Measurements from ENCODE around the gene OSBPL6.
"Not testable (repeated sequence)": the region's sequence is repeated elsewhere in the genome, so short reads cannot be mapped to it uniquely, and the experiment has no call there.

The OSBPL6 gene

DNA sequence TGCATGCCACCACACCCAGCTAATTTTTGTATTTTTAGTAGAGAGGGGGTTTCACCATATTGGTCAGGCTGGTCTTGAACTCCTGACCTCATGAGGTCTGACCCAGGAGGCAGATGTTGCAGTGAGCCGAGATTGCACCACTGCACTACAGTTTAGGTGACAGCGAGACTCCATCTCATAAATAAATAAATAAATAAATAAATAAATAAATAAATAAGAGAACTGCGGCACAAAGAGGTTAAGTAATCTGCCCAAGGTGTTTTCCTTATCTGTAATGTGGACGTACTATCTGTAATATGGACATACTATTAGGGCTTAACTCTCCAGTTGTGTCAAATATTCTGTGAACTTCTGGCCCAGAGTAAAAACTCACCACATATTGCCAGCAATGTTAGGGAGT, 4.1 kb downstream of the OSBPL6 start:
- DNase-seq (ENCODE audit: low spot score) = not testable (repeated sequence)

DNA sequence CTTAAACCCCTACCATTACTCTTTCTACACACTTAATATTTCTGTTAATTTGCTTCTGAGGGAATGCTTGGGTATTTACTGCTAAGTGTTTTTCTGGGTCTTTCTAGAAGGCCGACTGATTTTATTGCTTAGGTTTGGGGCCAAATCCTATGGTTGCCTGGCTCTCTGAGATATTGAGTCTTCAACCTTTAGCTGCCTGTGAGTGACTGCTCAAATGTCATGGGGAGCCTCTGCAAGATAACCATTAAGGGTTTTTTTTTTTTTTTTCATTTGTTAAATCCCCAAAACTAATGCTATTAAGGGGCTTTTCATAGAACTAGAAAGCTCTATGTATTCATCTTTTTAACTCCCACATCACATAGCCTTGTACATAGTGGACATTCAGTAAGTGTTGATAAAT, 5.0 kb downstream of the OSBPL6 start:
- no peak for DNase-seq (ENCODE audit: low spot score)

DNA sequence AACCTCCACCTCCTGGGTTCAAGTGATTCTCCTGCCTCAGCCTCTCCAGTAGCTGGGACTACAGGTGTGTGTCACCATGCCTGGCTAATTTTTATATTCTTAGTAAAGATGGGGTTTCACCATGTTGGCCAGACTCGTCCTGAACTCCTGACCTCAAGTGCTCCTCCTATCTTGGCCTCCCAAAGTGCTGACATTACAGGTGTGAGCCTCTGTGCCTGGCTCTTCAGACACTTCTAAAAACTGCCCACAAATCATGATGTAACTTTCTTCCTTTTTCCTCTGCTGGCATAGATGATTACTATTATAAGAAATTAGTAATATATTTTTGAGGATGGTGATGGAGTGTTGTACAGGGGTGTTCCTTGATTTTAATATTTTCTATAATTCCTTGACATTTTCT, 6.0 kb downstream of the OSBPL6 start:
- no peak for DNase-seq (ENCODE audit: low spot score)

DNA sequence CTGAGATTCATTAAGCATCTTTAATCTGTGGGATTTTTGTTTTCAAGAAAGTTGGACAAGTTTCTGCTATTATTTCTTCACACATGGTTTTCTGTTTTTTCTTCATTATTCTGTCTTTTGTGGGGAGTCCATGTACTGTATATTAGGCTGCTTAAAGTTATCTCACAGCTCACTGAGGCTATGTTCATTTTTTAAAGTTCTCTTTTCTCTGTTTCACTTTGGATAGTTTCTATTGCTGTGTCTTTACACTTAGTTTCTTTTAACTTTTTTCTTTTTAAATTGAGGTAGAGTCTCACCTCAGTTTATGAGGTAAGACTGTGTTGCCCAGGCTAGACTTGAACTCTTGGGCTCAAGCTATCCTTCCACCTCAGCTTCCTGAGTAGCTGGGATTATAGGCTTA, 8.6 kb downstream of the OSBPL6 start:
- no peak for DNase-seq (ENCODE audit: low spot score)

DNA sequence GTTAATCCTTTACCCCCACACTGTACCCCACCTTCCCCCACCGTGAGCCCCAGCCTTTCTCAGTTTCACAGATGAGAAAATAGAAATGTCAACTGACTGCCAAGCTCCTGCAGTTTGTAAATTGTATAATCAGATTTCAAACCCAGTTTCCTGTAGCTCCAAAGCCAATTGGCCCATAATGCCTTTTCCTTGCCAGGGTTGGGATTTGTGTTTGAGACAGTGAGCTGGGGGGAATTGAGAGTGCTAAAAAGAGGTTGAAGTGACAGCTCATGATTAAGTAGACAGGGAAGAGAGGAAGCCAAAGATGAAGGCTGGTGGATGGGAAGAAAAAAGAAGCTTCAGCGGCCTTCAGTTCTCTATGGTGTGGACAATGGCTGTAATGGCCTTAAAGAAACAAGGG, 10.7 kb downstream of the OSBPL6 start:
- no peak for DNase-seq (ENCODE audit: low spot score)

DNA sequence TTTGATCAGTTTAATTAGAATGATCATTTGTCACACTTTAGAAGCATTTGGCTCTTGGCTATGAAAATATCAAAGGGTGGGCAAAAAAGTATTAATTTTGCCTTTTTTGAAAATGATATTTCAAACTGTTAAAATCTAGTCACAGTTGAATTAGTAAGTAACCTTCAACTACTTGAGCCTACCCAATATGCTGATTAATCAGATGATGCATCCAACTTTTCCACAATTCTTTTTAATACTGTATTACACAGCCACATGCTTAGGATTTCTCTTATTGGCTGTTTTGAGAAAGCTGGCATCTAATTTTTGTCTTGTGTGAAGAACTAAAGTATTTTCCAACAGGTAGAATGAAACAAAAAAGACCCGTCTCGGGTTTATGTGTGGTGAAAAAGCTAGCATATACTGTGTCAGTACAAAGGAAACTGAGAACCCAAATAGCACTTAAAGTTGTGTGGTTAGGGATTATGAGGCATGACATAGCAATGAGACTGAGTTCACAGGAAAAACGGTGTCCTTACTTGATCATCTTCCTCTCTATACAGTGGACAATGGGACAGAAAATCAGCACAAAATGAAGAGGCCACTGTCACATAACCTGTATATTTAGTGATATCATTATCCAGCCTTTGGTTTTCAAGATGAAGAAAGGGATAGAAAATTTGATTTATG, 11.7 kb downstream of the OSBPL6 start:
- DNase-seq (ENCODE audit: low spot score) = peak; percentile 71

DNA sequence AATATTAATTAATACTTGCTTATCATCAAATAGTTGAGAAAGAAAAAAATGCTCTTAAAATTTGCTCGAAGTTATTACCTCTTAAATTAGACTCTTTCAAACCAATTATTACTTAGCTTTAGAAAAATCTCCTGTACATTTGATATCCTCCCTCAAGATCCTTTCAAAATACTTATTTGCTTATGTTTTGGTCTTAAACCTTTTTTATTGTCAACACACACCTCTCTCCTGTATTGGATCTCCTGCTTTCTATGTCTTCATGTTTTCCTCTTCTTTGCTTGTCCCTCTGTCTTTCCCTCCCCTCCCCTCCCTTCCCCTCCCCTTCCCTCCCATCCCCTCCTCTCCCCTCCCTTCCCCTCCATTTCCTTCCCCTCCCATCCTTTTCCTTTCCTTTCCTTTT, 14.0 kb downstream of the OSBPL6 start:
- no peak for DNase-seq (ENCODE audit: low spot score)

DNA sequence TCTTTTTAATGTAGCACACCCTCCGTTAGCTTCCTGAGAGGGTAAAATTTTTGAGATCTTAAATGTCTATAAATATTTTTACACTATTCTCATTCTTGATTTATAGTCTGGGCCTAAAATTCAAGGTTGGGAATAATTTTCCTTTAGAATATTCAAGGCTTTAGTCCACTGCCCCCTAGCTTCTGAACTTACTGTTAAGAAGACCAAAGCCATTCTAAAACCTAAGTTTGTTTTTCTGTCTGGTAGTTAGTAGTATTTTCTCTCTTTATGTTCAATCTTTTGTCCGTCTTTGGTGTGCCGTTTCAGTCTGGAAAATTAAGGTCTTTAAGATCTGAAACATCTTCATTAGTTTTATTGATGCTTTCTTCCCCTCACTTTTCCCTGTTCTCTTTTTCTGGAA, 14.5 kb downstream of the OSBPL6 start:
- DNase-seq (ENCODE audit: low spot score) = no peak

DNA sequence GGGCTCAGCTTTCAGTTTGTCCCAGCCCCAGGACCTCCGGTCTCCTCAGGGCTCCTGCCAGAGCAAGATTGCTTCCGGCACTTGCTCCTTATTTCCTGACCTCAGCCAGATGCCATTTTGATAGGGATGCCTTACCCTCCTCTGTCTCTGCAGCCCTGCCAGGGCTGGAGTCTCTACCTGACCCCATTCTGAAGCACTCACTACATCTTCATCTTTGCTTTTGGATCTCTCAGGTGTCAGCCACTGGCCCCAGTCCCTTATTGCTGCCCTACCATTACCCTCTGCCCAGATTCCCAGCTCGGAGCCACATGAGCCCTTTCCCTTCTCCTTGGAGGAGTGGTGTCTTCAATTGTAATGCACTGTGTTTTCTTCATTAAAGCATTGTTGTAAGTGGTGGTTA, 17.1 kb downstream of the OSBPL6 start:
- DNase-seq (ENCODE audit: low spot score) = no peak

DNA sequence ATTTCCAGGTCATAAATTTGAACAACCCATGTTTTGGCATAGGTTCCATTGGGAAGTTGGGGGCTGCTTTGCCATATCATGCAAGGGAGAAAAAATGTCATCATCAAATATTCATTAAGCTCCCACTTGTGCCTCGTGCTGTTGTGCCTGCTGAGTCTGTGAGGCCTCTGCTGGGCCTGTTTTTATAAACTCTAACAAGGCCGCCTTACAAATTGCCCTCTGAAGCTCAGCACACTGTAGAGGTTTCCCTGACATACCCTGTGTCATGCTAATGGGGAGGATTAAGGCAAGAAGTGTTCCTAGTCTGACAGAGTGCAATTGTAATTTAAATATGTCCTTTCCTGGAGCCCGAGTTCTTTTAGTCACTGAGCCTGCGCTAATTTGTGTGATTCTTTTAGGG, 17.6 kb downstream of the OSBPL6 start:
- no peak for DNase-seq (ENCODE audit: low spot score)

DNA sequence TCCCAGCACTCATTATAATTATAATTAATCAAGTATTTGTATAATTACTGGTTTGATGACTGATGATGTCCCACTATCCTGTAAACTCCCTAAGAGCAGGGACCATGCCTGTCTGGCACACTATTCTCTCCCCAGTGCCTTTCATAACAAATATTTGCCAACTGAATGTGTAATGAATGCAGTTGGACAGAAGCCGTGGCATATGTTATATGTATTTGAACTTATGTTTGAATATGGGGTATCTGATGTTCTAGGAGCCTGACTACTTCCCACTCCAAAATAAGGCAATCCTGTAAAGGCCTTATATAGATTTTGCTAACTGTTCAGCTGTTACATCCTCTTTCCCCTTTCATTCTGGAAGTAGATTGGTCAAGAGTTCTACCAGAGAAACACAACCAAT, 19.7 kb downstream of the OSBPL6 start:
- no peak for DNase-seq (ENCODE audit: low spot score)

DNA sequence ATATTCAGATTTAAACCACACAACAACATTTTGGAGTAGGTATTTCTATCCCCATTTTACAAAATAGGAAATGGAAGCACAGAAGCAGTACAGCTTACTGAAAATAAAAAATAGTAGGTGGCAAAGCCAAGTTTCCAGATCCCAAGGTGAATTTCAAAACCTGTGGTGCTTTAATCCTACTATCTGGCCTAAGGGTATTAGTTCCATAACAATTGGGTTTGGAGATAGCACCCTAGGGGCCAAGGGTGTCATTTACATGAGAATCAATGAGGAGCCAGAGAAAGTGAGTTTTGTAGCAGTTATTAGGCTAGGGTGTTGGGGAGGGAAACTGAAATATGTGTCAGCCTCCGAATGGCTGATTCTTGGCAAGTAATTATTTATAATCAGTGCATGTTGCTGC, 24.9 kb downstream of the OSBPL6 start:
- no peak for DNase-seq (ENCODE audit: low spot score)

DNA sequence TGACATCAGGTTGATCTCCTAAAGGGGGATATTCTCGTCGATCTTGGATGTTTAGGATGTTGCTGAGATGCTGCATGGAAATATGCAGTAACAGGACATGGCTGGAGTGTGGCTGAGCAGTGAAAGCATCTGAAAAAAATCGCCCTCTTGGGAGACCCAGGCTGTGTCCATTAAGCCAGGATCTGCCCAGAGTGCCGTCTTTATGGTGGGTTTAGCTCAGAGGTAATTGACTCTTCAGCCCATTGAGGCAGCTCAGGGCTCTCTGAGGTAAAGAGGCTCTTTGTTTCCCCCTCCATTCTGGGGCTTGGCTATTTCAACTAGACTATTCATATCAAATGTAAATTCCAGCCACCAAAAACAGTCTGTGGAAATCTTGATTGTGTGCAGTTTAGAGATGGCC, 26.5 kb downstream of the OSBPL6 start:
- no peak for DNase-seq (ENCODE audit: low spot score)

DNA sequence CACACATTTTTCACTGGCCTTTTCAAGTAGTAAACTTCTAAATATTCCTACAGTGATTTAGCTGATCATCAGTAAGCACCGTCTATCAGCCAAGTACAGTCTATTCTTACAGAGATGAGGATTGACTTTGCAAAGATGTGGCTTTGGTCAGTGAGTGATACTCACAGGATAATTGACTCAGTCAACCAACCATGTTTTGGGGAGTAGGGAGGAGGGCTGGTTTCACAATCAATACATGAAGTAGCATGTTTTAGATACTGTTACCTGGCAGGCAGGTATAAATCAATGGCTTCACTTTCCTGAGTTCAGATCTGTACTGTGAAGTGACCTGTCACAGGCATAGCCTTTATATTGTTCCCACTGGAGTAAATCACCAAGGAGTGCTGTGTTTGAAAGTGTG, 27.2 kb downstream of the OSBPL6 start:
- DNase-seq (ENCODE audit: low spot score) = no peak

DNA sequence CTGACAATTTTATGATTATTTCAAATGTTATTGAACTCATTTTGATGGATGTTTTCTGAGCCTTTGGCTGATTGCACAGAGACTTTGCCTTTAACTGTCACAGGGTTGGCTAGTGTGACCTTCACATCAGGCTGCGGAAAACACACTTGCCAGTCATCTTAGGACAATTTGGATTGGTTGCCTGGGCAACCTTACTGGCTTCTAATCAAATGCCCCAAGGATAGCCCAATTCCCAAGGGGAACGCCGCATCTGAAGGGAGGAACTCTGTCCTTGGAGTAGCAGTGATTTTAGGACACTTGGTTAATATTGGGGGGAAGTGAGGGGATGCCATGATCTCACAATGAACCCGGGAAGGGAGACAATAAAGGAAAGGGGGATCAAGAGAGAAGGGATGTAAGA, 29.5 kb downstream of the OSBPL6 start:
- DNase-seq (ENCODE audit: low spot score) = no peak

DNA sequence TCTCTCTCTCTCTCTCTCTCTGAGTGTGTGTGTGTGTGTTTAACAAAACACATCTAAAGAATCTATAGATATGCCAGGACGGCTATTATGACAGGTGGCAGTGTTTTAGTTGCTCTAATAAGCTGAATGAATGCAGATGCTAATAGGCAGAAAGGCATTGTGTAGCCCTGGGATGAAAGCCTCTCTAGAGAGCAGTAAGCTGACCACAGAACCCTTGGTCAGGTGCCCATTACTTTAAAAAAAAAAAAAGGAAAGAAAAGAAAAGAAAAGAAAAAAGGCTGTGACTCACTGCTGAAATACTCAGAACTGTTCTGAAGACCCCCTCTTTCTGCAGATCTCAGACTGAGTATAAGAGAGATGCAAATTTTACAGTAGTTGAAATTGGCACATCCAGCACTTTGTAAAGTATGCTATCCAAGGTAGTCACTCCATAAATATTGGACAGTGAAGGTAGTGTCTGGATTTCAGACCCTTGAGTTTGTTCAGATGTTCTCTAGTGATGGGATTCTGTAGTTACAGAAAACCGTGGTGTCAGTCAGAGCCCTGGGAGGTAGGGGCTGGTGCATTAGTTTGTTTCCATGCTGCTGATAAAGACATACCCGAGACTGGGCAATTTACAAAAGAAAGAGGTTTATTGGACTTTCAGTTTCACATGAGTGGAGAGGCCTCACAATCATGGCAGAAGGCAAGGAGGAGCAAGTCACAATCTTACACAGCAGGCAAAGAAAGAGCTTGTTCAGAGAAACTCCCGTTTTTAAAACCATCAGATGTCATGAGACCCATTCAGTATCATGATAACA, 30.9 kb downstream of the OSBPL6 start:
- peak; percentile 31 for DNase-seq (ENCODE audit: low spot score)

DNA sequence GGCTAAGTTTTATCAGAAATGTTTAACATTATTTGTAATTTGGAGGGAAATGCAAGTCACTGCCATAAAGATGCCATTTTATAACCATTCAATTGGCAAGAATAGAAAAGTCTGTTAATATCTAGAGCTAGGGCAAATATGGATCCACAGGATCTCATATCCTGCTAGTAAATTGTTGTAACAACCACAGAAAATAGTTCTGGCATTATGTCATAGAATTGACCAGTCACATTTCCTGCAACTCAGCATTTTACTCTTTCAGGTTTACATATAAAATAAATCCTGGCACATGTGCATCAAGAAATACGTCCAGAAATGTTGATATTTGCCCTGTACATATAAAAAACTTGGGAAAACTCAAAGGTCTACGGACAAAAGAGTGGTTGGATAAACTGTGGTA, 32.9 kb downstream of the OSBPL6 start:
- peak; percentile 30 for DNase-seq (ENCODE audit: low spot score)

DNA sequence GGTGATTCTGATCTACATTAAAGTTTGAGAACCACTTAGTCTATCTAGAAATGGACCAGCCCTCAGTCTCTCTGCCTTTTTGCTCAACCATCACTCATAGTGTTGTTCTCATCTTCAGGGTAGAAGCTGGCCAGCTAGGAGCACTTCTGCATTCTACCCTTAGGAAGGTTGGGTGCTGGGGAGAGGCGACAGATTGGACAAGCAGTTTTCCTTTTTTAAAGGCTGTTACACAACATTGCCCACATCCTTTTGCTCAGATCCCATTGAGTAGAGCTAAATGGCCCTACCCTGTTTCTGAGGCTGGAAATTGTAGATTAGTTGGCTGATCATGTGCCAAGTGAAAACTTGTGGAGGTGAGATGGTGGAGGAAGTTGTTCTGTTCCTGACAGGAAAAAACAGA, 35.6 kb downstream of the OSBPL6 start:
- no peak for DNase-seq (ENCODE audit: low spot score)

DNA sequence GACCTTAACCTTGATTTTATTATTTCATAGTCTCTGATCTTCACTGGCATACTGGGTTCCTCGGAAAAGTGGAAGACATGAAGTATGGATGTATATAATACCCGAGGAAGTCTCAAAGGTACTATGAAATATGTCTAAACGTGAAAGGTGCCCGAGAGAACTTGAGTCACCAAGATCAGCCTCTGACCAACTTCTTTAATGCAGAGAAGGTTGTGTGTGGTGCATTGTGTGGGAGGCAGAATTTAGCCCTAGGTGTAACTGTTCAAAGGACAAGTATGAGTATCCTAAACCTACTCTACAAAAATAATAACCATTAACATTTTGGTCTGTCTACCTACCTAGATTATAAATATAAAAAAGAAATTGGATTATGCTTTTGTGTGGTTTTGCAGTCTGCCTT, 36.1 kb downstream of the OSBPL6 start:
- no peak for DNase-seq (ENCODE audit: low spot score)

DNA sequence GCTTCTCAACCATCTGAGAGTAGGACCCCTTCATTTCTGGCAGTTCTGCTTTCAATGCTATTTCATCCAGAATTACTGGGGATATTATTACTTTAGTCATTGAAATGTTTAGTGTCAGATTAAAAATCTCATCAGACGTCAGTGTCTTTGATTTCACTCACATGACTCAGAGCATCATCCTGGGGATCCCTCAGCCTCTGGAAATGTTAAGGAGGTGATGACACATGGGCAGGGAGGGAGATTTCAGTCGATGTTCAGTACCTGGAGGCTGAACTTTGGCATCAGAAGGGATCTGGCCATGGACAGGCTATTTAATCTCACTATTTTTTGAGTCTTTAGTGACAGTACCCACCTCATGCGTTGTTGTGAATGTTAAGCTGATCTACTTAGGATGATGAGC, 39.1 kb downstream of the OSBPL6 start:
- no peak for DNase-seq (ENCODE audit: low spot score)

DNA sequence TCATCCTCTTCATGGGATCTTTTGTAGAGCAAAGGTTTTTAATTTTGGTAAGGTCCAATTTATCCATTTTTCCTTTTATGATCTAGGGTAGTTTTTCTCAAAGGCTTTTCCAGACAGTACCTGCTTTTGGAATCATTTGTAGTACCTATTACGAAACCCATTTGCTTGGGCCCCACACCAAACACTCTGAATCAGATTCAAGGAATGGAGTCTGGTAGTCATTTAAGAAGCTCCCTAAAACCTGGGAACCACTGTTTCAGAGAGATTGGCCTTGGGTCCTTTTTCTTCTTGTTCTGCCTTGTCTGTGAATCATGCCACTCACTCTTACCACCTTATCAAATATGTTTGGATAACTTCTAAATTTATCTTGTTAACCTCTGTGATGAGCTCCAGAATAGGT, 40.3 kb downstream of the OSBPL6 start:
- peak; percentile 31 for DNase-seq (ENCODE audit: low spot score)

DNA sequence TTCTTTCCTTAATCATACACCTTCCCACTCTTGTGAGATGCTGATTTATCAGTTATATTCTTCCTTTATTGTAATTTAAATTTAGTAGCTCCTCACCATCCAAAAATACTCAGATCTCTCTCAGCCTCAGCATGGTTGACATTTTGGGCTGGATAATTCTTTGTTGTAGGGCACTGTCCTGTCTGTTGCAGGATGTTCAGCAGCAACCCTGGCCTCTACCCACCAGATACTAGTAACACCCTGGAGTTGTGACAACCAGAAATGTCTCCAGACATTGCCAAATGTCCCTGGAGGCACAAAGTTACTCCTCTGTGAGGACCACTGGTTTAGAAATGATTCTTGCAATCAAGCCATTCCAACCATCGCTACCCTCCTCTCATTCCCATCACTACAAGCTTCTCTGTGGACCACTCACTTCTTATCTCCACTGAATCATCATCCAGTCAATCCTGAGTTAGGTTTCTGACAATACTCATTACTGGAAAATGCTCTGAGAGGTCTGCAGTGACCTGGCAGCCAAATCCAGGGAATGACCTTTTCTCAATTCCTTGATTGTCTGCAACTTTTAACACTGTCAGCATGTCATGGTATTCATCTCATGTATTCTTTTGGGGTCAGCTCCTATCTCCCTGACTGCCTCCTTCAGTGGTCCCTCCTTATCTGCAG, 43.3 kb downstream of the OSBPL6 start:
- DNase-seq (ENCODE audit: low spot score) = no peak

DNA sequence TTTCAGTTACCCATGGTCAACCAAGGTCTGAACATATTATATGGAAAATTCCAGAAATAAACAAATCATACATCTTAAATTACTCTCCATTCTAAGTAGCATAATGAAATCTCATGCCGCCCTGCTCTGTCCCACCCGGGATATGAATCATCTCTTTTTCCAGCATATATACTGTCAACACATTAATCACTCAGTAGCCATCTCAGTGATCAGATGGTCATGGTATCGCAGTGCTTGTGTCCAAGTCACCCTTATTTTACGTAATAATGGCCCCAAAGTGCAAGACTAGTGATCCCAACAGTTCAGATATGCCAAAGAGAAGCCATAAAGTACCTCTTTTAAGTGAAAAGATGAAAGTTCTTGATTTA, 43.8 kb downstream of the OSBPL6 start:
- no peak for DNase-seq (ENCODE audit: low spot score)

DNA sequence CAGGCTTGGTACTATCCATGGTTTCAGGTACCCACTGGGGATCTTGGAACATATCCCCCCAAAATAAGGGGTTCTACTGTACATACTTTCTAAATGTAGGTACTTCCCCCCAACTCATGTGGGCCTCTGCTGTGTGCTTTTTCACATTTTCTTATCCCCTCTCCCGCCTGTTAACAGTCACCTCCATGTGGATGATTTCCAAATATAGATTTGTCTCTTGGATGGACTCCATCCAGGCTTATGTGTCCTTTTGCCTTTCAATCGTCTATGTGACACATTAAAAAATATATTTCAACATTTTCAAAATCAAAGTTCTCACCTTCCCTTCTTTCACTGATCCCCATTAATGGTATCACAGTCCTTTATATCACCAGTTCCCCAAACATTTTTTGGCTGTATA, 44.4 kb downstream of the OSBPL6 start:
- DNase-seq (ENCODE audit: low spot score) = no peak

Measured in AG08395 (cell line).